Measurements from ENCODE around the gene FBXO47.

GRCh38 chr17:38911081-38911730 lies 56.0 kb downstream of the FBXO47 start:
- TF ChIP-seq CTCF (IDR thresholded peaks at IDR 0.05 in 4 of 5, conservative IDR thresholded peaks at IDR 0.05 in 1 of 5) (no peak), POLR2A (IDR thresholded peaks at IDR 0.05) (no peak)
